ENCODE data around the gene PLXNA4.

- TF ChIP-seq GATA2 (IDR thresholded peaks at IDR 0.05; ENCODE audit: low read depth, low read length) (no peak), GATA3 (IDR thresholded peaks at IDR 0.05; ENCODE audit: low read depth, low read length) (no peak)
These were observed 408.0 kb downstream of the PLXNA4 start for GRCh38 chr7:132168239-132168638.

All from SH-SY5Y (cell line).